GM19438 (cell line): ENCODE data around the gene ANK2.

Source experiments
- ATAC-seq: cut with Tn5 transposase; IDR thresholded peaks from one replicate; pipeline ENCODE4 v1.9.1; 2021; ENCODE audit warnings: low read depth; ENCODE audit not compliant: unreplicated experiment

Gene ANK2

DNA sequence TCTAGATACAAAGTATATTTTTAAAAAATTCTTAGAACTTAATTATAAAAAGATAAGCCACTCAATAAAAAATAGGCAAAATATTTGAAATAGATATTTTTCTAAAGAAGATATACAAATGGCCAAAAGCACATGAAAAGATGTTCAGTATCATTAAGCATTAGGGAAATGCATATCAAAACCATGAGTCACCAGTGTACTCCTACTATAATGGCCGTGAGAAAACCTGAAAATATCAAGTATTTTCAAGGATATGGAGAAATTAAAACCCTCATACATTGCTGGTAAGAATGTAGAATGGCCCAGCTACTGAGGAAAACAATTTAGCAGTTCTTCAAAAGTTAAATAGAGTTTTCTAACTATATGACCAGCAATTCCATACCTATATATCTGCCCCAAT, 374.2 kb downstream of the ANK2 start:
- ATAC-seq, result no peak

DNA sequence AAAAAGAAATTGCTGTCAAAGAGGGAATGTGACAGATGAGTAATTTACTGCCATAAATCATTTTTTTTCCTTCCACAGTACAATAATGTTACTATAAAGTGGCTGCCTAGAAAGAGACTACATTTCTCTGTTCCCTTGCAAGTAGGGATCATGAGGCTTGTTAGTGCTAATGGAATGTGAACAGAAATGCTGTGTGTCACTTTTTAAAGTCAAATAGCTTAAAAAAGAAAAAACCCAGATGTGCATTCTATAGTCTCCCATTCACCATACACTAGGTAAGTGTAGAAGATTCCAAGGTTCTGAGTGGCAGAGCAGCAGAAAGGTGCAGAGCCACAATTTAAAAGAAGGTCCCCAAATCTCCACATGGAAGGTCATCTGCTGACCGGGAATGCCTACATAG, 383.7 kb downstream of the ANK2 start:
- no peak for ATAC-seq
